Vagina (tissue), 2 donors: ENCODE results near the gene ATAD3B.

Experiments
- POLR2AphosphoS5 ChIP-seq, 2 donors: sonication (generic); formaldehyde crosslinking; IDR thresholded peaks; one replicate each; pipeline ENCODE4 v1.9.0; 2017; ENCODE audit warnings: antibody characterized with exemption in 2 of 2, mild to moderate bottlenecking in 2 of 2, low read depth in 1 of 2; ENCODE audit not compliant: insufficient read depth in 1 of 2
- TF ChIP-seq, protein P1 (sequence below), 3 experiments: fragments of 450-650 bp in 2 of 3; fragments of 200-600 bp in 1 of 3; sonication (generic) in 1 of 3; IDR thresholded peaks; one replicate each; pipeline ENCODE4 v1.5.1; 2017 to 2019; ENCODE audit warnings: antibody characterized with exemption in 3 of 3, mild to moderate bottlenecking in 2 of 3, moderate library complexity in 2 of 3

DNA sequence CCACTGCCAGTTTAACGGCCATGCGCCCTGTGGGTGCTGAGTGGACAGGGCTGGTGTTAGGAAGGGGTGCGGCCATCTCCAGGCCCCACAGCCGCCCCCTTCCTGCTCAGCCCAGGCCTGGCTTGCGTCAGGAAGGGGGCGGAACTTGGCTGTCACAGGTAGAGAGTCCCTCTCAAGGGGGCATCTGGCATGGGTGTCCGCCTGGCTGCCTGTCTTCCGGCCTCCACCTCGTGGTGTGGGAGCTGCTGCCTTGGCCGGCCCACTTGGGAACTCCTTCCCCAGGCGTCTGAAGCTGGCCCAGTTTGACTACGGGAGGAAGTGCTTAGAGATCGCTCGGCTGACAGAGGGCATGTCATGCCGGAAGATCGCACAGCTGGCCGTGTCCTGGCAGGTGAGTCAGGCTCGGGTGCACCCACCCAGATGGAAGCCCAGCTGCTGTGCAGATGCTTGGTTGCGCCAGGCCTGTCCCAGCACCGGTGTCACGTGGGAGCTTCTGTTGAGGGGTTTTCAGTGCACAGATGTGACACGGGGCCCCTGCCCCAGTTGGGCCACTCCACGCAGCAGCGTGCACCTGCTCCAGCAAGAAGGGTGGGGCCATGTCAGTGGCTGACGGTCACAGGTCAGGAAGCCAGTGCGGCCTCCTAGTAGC lies 9.1 kb upstream of the ATAD3B start:
- no peak for TF ChIP-seq POLR2AphosphoS5 (IDR thresholded peaks at IDR 0.05; ENCODE audit: insufficient read depth in 1 of 2, low read depth in 1 of 2)
- TF ChIP-seq, protein P1, sequence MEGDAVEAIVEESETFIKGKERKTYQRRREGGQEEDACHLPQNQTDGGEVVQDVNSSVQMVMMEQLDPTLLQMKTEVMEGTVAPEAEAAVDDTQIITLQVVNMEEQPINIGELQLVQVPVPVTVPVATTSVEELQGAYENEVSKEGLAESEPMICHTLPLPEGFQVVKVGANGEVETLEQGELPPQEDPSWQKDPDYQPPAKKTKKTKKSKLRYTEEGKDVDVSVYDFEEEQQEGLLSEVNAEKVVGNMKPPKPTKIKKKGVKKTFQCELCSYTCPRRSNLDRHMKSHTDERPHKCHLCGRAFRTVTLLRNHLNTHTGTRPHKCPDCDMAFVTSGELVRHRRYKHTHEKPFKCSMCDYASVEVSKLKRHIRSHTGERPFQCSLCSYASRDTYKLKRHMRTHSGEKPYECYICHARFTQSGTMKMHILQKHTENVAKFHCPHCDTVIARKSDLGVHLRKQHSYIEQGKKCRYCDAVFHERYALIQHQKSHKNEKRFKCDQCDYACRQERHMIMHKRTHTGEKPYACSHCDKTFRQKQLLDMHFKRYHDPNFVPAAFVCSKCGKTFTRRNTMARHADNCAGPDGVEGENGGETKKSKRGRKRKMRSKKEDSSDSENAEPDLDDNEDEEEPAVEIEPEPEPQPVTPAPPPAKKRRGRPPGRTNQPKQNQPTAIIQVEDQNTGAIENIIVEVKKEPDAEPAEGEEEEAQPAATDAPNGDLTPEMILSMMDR (IDR thresholded peaks at IDR 0.05) = no peak
